K562 (cell line): ENCODE results near the gene LDB1. TPM values are rescaled to one million over a fixed set of nuclear protein-coding genes. Genes with fewer than 3 reads are reported as not detected.

Experiments
- BMI1 ChIP-seq: fragments of 150-350 bp; IDR thresholded peaks from 2 replicates; pipeline ENCODE4 v1.6.1; 2014; ENCODE audit warnings: low read length
- CBX8 ChIP-seq: fragments of 200-600 bp; sonication (generic); IDR thresholded peaks from 2 replicates; pipeline ENCODE4 v1.6.1; 2012; ENCODE audit warnings: borderline replicate concordance, mixed run types, low read depth, mild to moderate bottlenecking, moderate library complexity, mixed read lengths, low read length, control low read depth, inconsistent platforms; ENCODE audit not compliant: poor library complexity, severe bottlenecking; ENCODE audit errors: extremely low read depth
- HMBOX1 ChIP-seq: sonication (generic); IDR thresholded peaks from 2 replicates; pipeline ENCODE4 v1.6.1; 2016
- MBD2 ChIP-seq: sonication (generic); IDR thresholded peaks from 2 replicates; pipeline ENCODE4 v1.6.1; 2016; ENCODE audit warnings: low read depth, borderline replicate concordance
- MCM5 ChIP-seq: fragments of 450-650 bp; IDR thresholded peaks from 2 replicates; pipeline ENCODE4 v1.6.1; 2016; ENCODE audit warnings: low read depth
- MNT ChIP-seq, 2 experiments: fragments of 450-650 bp; conservative IDR thresholded peaks; 2 replicates each; pipeline ENCODE4 v1.6.1; 2017; ENCODE audit warnings: mild to moderate bottlenecking in 2 of 2, moderate library complexity in 2 of 2
- NFE2 ChIP-seq: IDR thresholded peaks from 2 replicates; pipeline ENCODE4 v1.6.1; 2014; ENCODE audit warnings: antibody characterized with exemption, low read depth
- PHF20 ChIP-seq: fragments of 450-650 bp; IDR thresholded peaks from 2 replicates; pipeline ENCODE4 v1.6.1; 2018; ENCODE audit not compliant: partially characterized antibody
- SIN3A ChIP-seq, 2 experiments: fragments of 150-350 bp in 1 of 2; IDR thresholded peaks; 2 replicates each; pipeline ENCODE4 v1.6.1; 2011 to 2016; ENCODE audit warnings: borderline replicate concordance in 2 of 2, low read depth in 2 of 2, low read length in 2 of 2, mild to moderate bottlenecking in 2 of 2, moderate library complexity in 2 of 2; ENCODE audit not compliant: control insufficient read depth in 1 of 2
- SIN3B ChIP-seq: fragments of 450-650 bp; IDR thresholded peaks from 2 replicates; pipeline ENCODE4 v1.6.1; 2017; ENCODE audit warnings: low read depth, mild to moderate bottlenecking, moderate library complexity
- STAT5A ChIP-seq: IDR thresholded peaks from 2 replicates; pipeline ENCODE4 v1.6.1; 2012; ENCODE audit warnings: low read length, inconsistent platforms, borderline replicate concordance
- U2AF1 ChIP-seq: fragments of 200-400 bp; formaldehyde crosslinking; optimal IDR thresholded peaks from 2 replicates; pipeline ENCODE3; 2017; ENCODE audit warnings: mild to moderate bottlenecking, low read depth, low read length, moderate library complexity
- USF1 ChIP-seq: sonication (generic); formaldehyde crosslinking; IDR thresholded peaks from 2 replicates; pipeline ENCODE4 v1.9.0; 2022; ENCODE audit warnings: mild to moderate bottlenecking, missing genetic modification reagents
- VEZF1 ChIP-seq: fragments of 200-800 bp; sonication (Bioruptor generic); IDR thresholded peaks from 2 replicates; pipeline ENCODE4 v1.6.1; 2017; ENCODE audit warnings: missing genetic modification characterization, missing compliant biosample characterization
- ZKSCAN8 ChIP-seq: fragments of 200-800 bp; sonication (Bioruptor generic); IDR thresholded peaks from 2 replicates; pipeline ENCODE4 v1.6.1; 2016; ENCODE audit warnings: missing genetic modification characterization, missing compliant biosample characterization
- ZNF124 ChIP-seq: sonication (generic); formaldehyde crosslinking; IDR thresholded peaks from 2 replicates; pipeline ENCODE4 v1.8.1; 2022; ENCODE audit warnings: missing genetic modification reagents
- ZNF589 ChIP-seq: fragments of 200-800 bp; sonication (Bioruptor generic); IDR thresholded peaks from 2 replicates; pipeline ENCODE4 v1.6.1; 2016; ENCODE audit warnings: low read depth, missing genetic modification characterization, missing compliant biosample characterization
- polyA plus RNA-seq, 8 experiments: library from polyadenylated mRNA; depleted of rRNA in 4 of 8; stranded (reverse) in 5 of 8; unstranded in 3 of 8; fragments of >200 nt; fragmentation: Nextera tagmentation in 2 of 8; fragmentation: Illumina TruSeq in 1 of 8; extraction: Ambion mirVana in 2 of 8; extraction: Trizol in 1 of 8; gene quantifications; 2 replicates each; pipeline versions ENCODE4 v1.2.1 to v1.2.3, GENCODE V29; 2011 to 2014; ENCODE audit warnings: inconsistent platforms in 1 of 8, missing spikeins in 1 of 8
- total RNA-seq, 7 experiments: library from RNA; depleted of rRNA in 6 of 7; stranded (reverse); fragments of >200 nt in 6 of 7; fragmentation: Illumina TruSeq in 2 of 7; extraction: Trizol in 2 of 7; gene quantifications; 2 replicates each; pipeline versions ENCODE4 v1.2.1 to v1.2.3, GENCODE V29; 2011 to 2021; ENCODE audit warnings: low replicate concordance in 1 of 7

Gene LDB1
- total and polyA plus RNA-seq, 9 of the 15 experiments (the other 6 are each of a cell fraction or from before 2014, with no cell fraction given), result 1.9 to 137 (median 105) TPM

GRCh38 chr10:102119417-102120141 lies 589 bp downstream of the LDB1 start (continued):
- TF ChIP-seq VEZF1 (CRISPR knock-in tag), result peak; percentile 96
- no peak for TF ChIP-seq ZNF589 (CRISPR knock-in tag)
- TF ChIP-seq MCM5, result no peak
- no peak for TF ChIP-seq ZKSCAN8 (CRISPR knock-in tag)
- no peak for TF ChIP-seq USF1
- peak in 1 of 2 experiments; percentile 19; a peak in 2 of 4 replicates for TF ChIP-seq MNT (conservative IDR thresholded peaks at IDR 0.05)
- TF ChIP-seq CBX8, result no peak
- 0 out of 2 replicates have a peak, but pooled peaks have one; percentile 26 for TF ChIP-seq MBD2
- TF ChIP-seq HMBOX1, result no peak
- peak; percentile 65 for TF ChIP-seq STAT5A
- TF ChIP-seq PHF20, result no peak
- no peak for TF ChIP-seq SIN3B
- TF ChIP-seq U2AF1, result no peak
- no peak for TF ChIP-seq SIN3A (IDR thresholded peaks at IDR 0.05; ENCODE audit: borderline replicate concordance in 2 of 2, control insufficient read depth in 1 of 2, low read depth in 2 of 2, low read length in 2 of 2)
- TF ChIP-seq NFE2, result no peak
- no peak for TF ChIP-seq BMI1
- TF ChIP-seq ZNF124 (CRISPR knock-in tag), result no peak
